HepG2 (cell line): ENCODE data around the gene TRABD. TPM values are rescaled to one million over a fixed set of nuclear protein-coding genes. Genes with fewer than 3 reads are reported as not detected.

Source experiments
- GATA4 ChIP-seq: sonication (generic); IDR thresholded peaks from 2 replicates; pipeline ENCODE4 v1.6.1; 2016; ENCODE audit warnings: antibody characterized with exemption, low read depth, borderline replicate concordance
- HNF4G ChIP-seq, 2 experiments: sonication (generic) in 1 of 2; formaldehyde crosslinking in 1 of 2; IDR thresholded peaks; 2 replicates each; pipeline versions ENCODE4 v1.4.0 to v1.6.1; 2011 to 2020; ENCODE audit warnings: borderline replicate concordance in 2 of 2, low read depth in 2 of 2, mild to moderate bottlenecking in 2 of 2, low read length in 1 of 2, missing genetic modification reagents in 1 of 2, moderate library complexity in 1 of 2
- HOXA7 ChIP-seq: sonication (generic); formaldehyde crosslinking; IDR thresholded peaks from 2 replicates; pipeline ENCODE4 v1.8.1; 2022; ENCODE audit warnings: mild to moderate bottlenecking, missing genetic modification reagents, moderate library complexity
- IRX3 ChIP-seq: sonication (generic); formaldehyde crosslinking; IDR thresholded peaks from 2 replicates; pipeline ENCODE4 v1.8.1; 2023; ENCODE audit warnings: mild to moderate bottlenecking, low read depth, missing genetic modification reagents, borderline replicate concordance
- SAP130 ChIP-seq: IDR thresholded peaks from 2 replicates; pipeline ENCODE4 v1.6.1; 2016; ENCODE audit warnings: low read depth
- ZNF207 ChIP-seq: fragments of 450-650 bp; IDR thresholded peaks from 2 replicates; pipeline ENCODE4 v1.6.1; 2016; ENCODE audit warnings: antibody characterized with exemption, borderline replicate concordance
- ZNF777 ChIP-seq: sonication (generic); formaldehyde crosslinking; IDR thresholded peaks from 2 replicates; pipeline ENCODE4 v1.4.0; 2020; ENCODE audit warnings: missing genetic modification reagents
- polyA plus RNA-seq, 8 experiments: library from polyadenylated mRNA; depleted of rRNA in 3 of 8; stranded (reverse) in 7 of 8; unstranded in 1 of 8; fragments of >200 nt; fragmentation: Illumina TruSeq in 4 of 8; extraction: Trizol in 4 of 8; gene quantifications; 2 replicates each; pipeline versions ENCODE4 v1.2.1 to v1.2.3, GENCODE V29; 2011 to 2016; ENCODE audit warnings: low read depth in 4 of 8, missing spikeins in 1 of 8, mixed read lengths in 1 of 8; ENCODE audit not compliant: insufficient read depth in 1 of 8
- total RNA-seq, 5 experiments: library from RNA; depleted of rRNA; stranded (reverse); fragments of >200 nt; fragmentation: Illumina TruSeq; extraction: Trizol; gene quantifications; 2 replicates each; pipeline ENCODE4 v1.2.3, GENCODE V29; 2016; ENCODE audit warnings: low read depth in 1 of 5
- TF ChIP-seq, protein P1 (sequence below): sonication (generic); formaldehyde crosslinking; IDR thresholded peaks from 2 replicates; pipeline ENCODE4 v1.8.0; 2022; ENCODE audit warnings: low read depth, missing genetic modification reagents
- TF ChIP-seq, protein P2 (sequence below): sonication (generic); formaldehyde crosslinking; IDR thresholded peaks from 2 replicates; pipeline ENCODE4 v1.4.0; 2020; ENCODE audit warnings: missing genetic modification reagents
- TF ChIP-seq, protein P3 (sequence below), 2 experiments: fragments of 450-650 bp in 1 of 2; sonication (generic) in 1 of 2; formaldehyde crosslinking in 1 of 2; IDR thresholded peaks; 2 replicates each; pipeline versions ENCODE4 v1.6.1 to v1.8.0; 2016 to 2022; ENCODE audit warnings: antibody characterized with exemption in 1 of 2, mild to moderate bottlenecking in 1 of 2, missing genetic modification reagents in 1 of 2
- TF ChIP-seq, protein P4 (sequence below): sonication (generic); formaldehyde crosslinking; IDR thresholded peaks from 2 replicates; pipeline ENCODE4 v1.5.1; 2020; ENCODE audit warnings: mild to moderate bottlenecking, missing genetic modification reagents, borderline replicate concordance
- TF ChIP-seq, protein P5 (sequence below): sonication (generic); formaldehyde crosslinking; IDR thresholded peaks from 2 replicates; pipeline ENCODE4 v1.5.0; 2020; ENCODE audit warnings: missing genetic modification reagents

The TRABD gene
- total and polyA plus RNA-seq, 2 of the 13 experiments (the other 11 are each of a cell fraction or from before 2014, with no cell fraction given): 21.5 to 28.9 TPM

DNA sequence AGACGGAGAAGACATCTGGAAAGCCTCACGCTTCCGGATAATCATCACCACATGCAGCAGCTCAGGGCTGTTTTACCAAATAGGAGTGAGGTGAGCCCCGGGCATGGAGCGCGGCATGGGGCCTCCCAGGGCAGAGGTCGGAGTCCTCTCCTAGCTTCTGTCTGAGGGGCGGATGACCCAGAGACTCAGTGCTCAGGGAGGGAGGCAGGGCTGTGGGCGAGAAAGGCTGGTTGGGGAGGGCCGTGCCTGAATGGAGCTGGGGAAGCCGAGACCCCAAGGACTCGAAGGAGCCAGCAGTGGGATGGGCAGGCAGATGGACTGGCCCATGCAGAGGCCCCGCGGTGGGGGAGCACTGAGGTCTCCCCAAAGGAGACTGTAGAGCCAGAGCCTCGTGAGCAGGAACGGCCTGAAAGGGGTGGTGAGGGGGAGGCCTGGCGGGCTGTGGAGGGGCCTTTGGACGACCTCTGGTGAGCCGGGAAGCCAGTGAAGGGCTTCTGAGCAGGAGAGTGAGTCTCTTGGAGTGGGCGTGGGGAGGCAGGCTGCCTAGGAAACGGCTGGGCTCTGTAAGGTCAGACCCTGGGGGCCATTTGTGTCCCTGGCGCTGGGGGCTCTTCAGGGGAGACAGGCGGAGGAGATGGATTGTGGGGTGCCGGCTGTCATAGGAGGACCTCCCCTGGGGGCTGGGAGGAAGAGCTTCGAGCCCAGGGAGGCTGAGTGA is 39.8 kb upstream of the TRABD start (continued):
- TF ChIP-seq, protein P1, sequence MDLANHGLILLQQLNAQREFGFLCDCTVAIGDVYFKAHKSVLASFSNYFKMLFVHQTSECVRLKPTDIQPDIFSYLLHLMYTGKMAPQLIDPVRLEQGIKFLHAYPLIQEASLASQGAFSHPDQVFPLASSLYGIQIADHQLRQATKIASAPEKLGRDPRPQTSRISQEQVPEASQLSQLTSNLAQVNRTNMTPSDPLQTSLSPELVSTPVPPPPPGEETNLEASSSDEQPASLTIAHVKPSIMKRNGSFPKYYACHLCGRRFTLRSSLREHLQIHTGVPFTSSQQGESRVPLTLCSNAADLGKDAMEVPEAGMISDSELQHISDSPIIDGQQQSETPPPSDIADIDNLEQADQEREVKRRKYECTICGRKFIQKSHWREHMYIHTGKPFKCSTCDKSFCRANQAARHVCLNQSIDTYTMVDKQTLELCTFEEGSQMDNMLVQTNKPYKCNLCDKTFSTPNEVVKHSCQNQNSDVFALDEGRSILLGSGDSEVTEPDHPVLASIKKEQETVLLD (CRISPR knock-in tag): 0 out of 2 replicates have a peak, but pooled peaks have one; percentile 34
- TF ChIP-seq HNF4G (IDR thresholded peaks at IDR 0.05; ENCODE audit: borderline replicate concordance, low read depth, low read length) (peak; percentile 79), HNF4G (CRISPR knock-in tag; IDR thresholded peaks at IDR 0.05; ENCODE audit: borderline replicate concordance, low read depth) (peak; percentile 55; the same call in 1 of the 2 replicates), SAP130 (peak; percentile 55), GATA4 (no peak), ZNF777 (peak; percentile 73), HOXA7 (CRISPR knock-in tag) (peak; percentile 59; the same call in 1 of the 2 replicates), IRX3 (CRISPR knock-in tag) (0 out of 2 replicates have a peak, but pooled peaks have one; percentile 20), ZNF207 (no peak)
- TF ChIP-seq, protein P2, sequence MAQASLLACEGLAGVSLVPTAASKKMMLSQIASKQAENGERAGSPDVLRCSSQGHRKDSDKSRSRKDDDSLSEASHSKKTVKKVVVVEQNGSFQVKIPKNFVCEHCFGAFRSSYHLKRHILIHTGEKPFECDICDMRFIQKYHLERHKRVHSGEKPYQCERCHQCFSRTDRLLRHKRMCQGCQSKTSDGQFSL (CRISPR knock-in tag): no peak
- TF ChIP-seq, protein P3, sequence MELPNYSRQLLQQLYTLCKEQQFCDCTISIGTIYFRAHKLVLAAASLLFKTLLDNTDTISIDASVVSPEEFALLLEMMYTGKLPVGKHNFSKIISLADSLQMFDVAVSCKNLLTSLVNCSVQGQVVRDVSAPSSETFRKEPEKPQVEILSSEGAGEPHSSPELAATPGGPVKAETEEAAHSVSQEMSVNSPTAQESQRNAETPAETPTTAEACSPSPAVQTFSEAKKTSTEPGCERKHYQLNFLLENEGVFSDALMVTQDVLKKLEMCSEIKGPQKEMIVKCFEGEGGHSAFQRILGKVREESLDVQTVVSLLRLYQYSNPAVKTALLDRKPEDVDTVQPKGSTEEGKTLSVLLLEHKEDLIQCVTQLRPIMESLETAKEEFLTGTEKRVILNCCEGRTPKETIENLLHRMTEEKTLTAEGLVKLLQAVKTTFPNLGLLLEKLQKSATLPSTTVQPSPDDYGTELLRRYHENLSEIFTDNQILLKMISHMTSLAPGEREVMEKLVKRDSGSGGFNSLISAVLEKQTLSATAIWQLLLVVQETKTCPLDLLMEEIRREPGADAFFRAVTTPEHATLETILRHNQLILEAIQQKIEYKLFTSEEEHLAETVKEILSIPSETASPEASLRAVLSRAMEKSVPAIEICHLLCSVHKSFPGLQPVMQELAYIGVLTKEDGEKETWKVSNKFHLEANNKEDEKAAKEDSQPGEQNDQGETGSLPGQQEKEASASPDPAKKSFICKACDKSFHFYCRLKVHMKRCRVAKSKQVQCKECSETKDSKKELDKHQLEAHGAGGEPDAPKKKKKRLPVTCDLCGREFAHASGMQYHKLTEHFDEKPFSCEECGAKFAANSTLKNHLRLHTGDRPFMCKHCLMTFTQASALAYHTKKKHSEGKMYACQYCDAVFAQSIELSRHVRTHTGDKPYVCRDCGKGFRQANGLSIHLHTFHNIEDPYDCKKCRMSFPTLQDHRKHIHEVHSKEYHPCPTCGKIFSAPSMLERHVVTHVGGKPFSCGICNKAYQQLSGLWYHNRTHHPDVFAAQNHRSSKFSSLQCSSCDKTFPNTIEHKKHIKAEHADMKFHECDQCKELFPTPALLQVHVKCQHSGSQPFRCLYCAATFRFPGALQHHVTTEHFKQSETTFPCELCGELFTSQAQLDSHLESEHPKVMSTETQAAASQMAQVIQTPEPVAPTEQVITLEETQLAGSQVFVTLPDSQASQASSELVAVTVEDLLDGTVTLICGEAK (IDR thresholded peaks at IDR 0.05): no peak
- TF ChIP-seq, protein P3 (CRISPR knock-in tag; IDR thresholded peaks at IDR 0.05): 0 out of 2 replicates have a peak, but pooled peaks have one; percentile 20
- TF ChIP-seq, protein P4, sequence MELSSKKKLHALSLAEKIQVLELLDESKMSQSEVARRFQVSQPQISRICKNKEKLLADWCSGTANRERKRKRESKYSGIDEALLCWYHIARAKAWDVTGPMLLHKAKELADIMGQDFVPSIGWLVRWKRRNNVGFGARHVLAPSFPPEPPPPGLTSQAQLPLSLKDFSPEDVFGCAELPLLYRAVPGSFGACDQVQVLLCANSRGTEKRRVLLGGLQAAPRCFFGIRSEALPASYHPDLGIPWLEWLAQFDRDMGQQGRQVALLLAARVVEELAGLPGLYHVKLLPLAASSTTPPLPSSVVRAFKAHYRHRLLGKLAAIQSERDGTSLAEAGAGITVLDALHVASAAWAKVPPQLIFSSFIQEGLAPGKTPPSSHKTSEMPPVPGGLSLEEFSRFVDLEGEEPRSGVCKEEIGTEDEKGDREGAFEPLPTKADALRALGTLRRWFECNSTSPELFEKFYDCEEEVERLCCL: 0 out of 2 replicates have a peak, but pooled peaks have one; percentile 24
- TF ChIP-seq, protein P5, sequence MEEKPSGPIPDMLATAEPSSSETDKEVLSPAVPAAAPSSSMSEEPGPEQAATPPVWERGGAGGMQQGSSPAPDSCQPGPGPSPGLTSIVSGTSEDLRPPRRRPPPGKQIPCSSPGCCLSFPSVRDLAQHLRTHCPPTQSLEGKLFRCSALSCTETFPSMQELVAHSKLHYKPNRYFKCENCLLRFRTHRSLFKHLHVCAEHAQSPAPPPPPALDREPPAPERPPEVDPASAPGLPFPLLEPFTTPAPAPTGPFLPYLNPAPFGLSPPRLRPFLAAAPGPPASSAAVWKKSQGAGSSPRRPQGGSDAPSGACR (CRISPR knock-in tag): peak; percentile 35; the same call in 1 of the 2 replicates
